ENCODE measurements around the gene WDFY4. TPM values are rescaled to one million over a fixed set of nuclear protein-coding genes. Genes with fewer than 3 reads are reported as not detected.

WDFY4 gene
- total and polyA plus RNA-seq, 4 donors: 0.57 to 7.1 (median 2.0) TPM

GRCh38 chr10:48636231-48636630 lies 48.4 kb upstream of the WDFY4 start:
- H3K9me3 ChIP-seq (ENCODE audit: control insufficient read depth in 4 of 4, low read length in 3 of 4): peaks cover 0 to 3% (median 0%) of the 10 kb centered on the region in 4 donors
- H3K27me3 ChIP-seq (ENCODE audit: control insufficient read depth in 4 of 4, insufficient read depth in 4 of 4, low read length in 3 of 4): no peaks in the 10 kb centered on the region
- H3K27ac ChIP-seq (ENCODE audit: low read depth in 1 of 2, low read length in 2 of 2): no peak overlapping the region
- WGBS: 68% methylated on average over 3 of the region's 3 CpGs
- H3K4me3 ChIP-seq (ENCODE audit: low read depth in 1 of 3, low read length in 3 of 3): no peak overlapping the region
- no peak for DNase-seq (ENCODE audit: low spot score)
- no peaks in the 10 kb centered on the region for H3K36me3 ChIP-seq (ENCODE audit: control insufficient read depth in 4 of 4, insufficient read depth in 3 of 4, low read depth in 1 of 4, low read length in 3 of 4)
- H3K9ac ChIP-seq (ENCODE audit: low read depth in 1 of 2, low read length in 2 of 2): no peak overlapping the region
- no peaks in the 10 kb centered on the region for H3K4me1 ChIP-seq (ENCODE audit: control insufficient read depth in 4 of 4, insufficient read depth in 4 of 4, low read length in 3 of 4)
- TF ChIP-seq ZBTB33 (IDR thresholded peaks at IDR 0.05) (no peak), JUND (IDR thresholded peaks at IDR 0.05) (no peak), CTCF (IDR thresholded peaks at IDR 0.05; ENCODE audit: low read depth, low read length, missing input control) (no peak), GABPA (IDR thresholded peaks at IDR 0.05 in 1 of 2, conservative IDR thresholded peaks at IDR 0.05 in 1 of 2) (no peak), RXRA (IDR thresholded peaks at IDR 0.05) (no peak), ATF3 (IDR thresholded peaks at IDR 0.05) (no peak), NR2F2 (IDR thresholded peaks at IDR 0.05) (no peak)

- no peak for DNase-seq (ENCODE audit: low spot score)
- no peak overlapping the region for H3K4me3 ChIP-seq (ENCODE audit: low read depth in 1 of 3, low read length in 3 of 3)
- WGBS: 86% methylated on average over 3 of the region's 3 CpGs
- H3K36me3 ChIP-seq (ENCODE audit: control insufficient read depth in 4 of 4, insufficient read depth in 3 of 4, low read depth in 1 of 4, low read length in 3 of 4): no peaks in the 10 kb centered on the region
- H3K27me3 ChIP-seq (ENCODE audit: control insufficient read depth in 4 of 4, insufficient read depth in 4 of 4, low read length in 3 of 4): no peaks in the 10 kb centered on the region
- H3K4me1 ChIP-seq (ENCODE audit: control insufficient read depth in 4 of 4, insufficient read depth in 4 of 4, low read length in 3 of 4): no peaks in the 10 kb centered on the region
- no peak overlapping the region for H3K9ac ChIP-seq (ENCODE audit: low read depth in 1 of 2, low read length in 2 of 2)
- peaks cover 0 to 3% (median 0%) of the 10 kb centered on the region in 4 donors for H3K9me3 ChIP-seq (ENCODE audit: control insufficient read depth in 4 of 4, low read length in 3 of 4)
- TF ChIP-seq JUND (IDR thresholded peaks at IDR 0.05): no peak
- TF ChIP-seq NR2F2 (IDR thresholded peaks at IDR 0.05): no peak
- no peak for TF ChIP-seq SP1 (IDR thresholded peaks at IDR 0.05)
- no peak for TF ChIP-seq MAX (IDR thresholded peaks at IDR 0.05)
- no peak for TF ChIP-seq HNF4A (conservative IDR thresholded peaks at IDR 0.05)
- TF ChIP-seq ATF3 (IDR thresholded peaks at IDR 0.05): no peak
- no peak for TF ChIP-seq FOXA1 (IDR thresholded peaks at IDR 0.05)
- no peak for TF ChIP-seq ZBTB33 (IDR thresholded peaks at IDR 0.05)
- no peak for TF ChIP-seq RXRA (IDR thresholded peaks at IDR 0.05)
- no peak for TF ChIP-seq FOXA2 (IDR thresholded peaks at IDR 0.05)
- no peak for TF ChIP-seq HNF4G (IDR thresholded peaks at IDR 0.05)
- TF ChIP-seq REST (IDR thresholded peaks at IDR 0.05): no peak
- TF ChIP-seq RAD21 (IDR thresholded peaks at IDR 0.05): no peak
- no peak for TF ChIP-seq YY1 (IDR thresholded peaks at IDR 0.05)
- H3K27ac ChIP-seq (ENCODE audit: low read depth in 1 of 2, low read length in 2 of 2): no peak overlapping the region
Observed at GRCh38 chr10:48636901-48637300, 47.8 kb upstream of the WDFY4 start.

Measured in liver (tissue), 9 donors.